ENCODE data around the gene NT5M. TPM values are rescaled to one million over a fixed set of nuclear protein-coding genes. Genes with fewer than 3 reads are reported as not detected.

The NT5M gene
- total RNA-seq, 1 experiment from 2014 or later: 10.8 TPM

- TF ChIP-seq TP53 (CRISPR knock-in tag; IDR thresholded peaks at IDR 0.05): no peak
- no peak for TF ChIP-seq ATF2 (CRISPR knock-in tag; IDR thresholded peaks at IDR 0.05; ENCODE audit: borderline replicate concordance, low read depth)
- TF ChIP-seq ZNF396 (CRISPR knock-in tag; IDR thresholded peaks at IDR 0.05; ENCODE audit: borderline replicate concordance): no peak
- TF ChIP-seq ZBTB21 (CRISPR knock-in tag; IDR thresholded peaks at IDR 0.05; ENCODE audit: borderline replicate concordance): no peak
- no peak for TF ChIP-seq FOXJ3 (CRISPR knock-in tag; IDR thresholded peaks at IDR 0.05; ENCODE audit: borderline replicate concordance)
- no peak for TF ChIP-seq MAX (CRISPR knock-in tag; IDR thresholded peaks at IDR 0.05)
- TF ChIP-seq ZNF416 (CRISPR knock-in tag; IDR thresholded peaks at IDR 0.05): no peak
- TF ChIP-seq KAT7 (CRISPR knock-in tag; IDR thresholded peaks at IDR 0.05; ENCODE audit: borderline replicate concordance): no peak
- no peak for TF ChIP-seq CDX4 (CRISPR knock-in tag; IDR thresholded peaks at IDR 0.05; ENCODE audit: borderline replicate concordance)
- TF ChIP-seq RORB (CRISPR knock-in tag; IDR thresholded peaks at IDR 0.05): no peak
- no peak for TF ChIP-seq ZNF121 (CRISPR knock-in tag; IDR thresholded peaks at IDR 0.05)
- no peak for TF ChIP-seq ESRRA (CRISPR knock-in tag; IDR thresholded peaks at IDR 0.05; ENCODE audit: borderline replicate concordance)
- no peak for TF ChIP-seq SMAD3 (CRISPR knock-in tag; IDR thresholded peaks at IDR 0.05; ENCODE audit: borderline replicate concordance)
- no peak for TF ChIP-seq CREB1 (CRISPR knock-in tag; IDR thresholded peaks at IDR 0.05)
- TF ChIP-seq OVOL2 (CRISPR knock-in tag; IDR thresholded peaks at IDR 0.05; ENCODE audit: borderline replicate concordance): no peak
- ChIA-PET CTCF (no interaction called here), POLR2A (no interaction called here)
- ATAC-seq (no peak), DNase-seq (ENCODE audit: low spot score) (no peak)
- Mint-ChIP-seq H3K9me3 (no peaks in the 10 kb centered on the region), H3K36me3 (no peaks in the 10 kb centered on the region; the same call in 1 of the 2 replicates), H3K27ac (no peak overlapping the region), H3K4me3 (no peak overlapping the region), H3K27me3 (ENCODE audit: low read depth) (no peaks in the 10 kb centered on the region), H3K4me1 (no peaks in the 10 kb centered on the region)
Measured at GRCh38 chr17:17324616-17325015, 21.4 kb downstream of the NT5M start.

GRCh38 chr17:17325228-17325627, 22.1 kb downstream of the NT5M start:
- H3K27me3 Mint-ChIP-seq (ENCODE audit: low read depth): no peaks in the 10 kb centered on the region
- ChIA-PET POLR2A (no interaction called here), CTCF (no interaction called here)

More at GRCh38 chr17:17325228-17325627, 22.1 kb downstream of the NT5M start:
- ATAC-seq (no peak), DNase-seq (ENCODE audit: low spot score) (no peak)
- H3K4me3 Mint-ChIP-seq: no peak overlapping the region
- no peaks in the 10 kb centered on the region for H3K9me3 Mint-ChIP-seq
- H3K36me3 Mint-ChIP-seq: no peaks in the 10 kb centered on the region; the same call in 1 of the 2 replicates
- TF ChIP-seq ATF2 (CRISPR knock-in tag; IDR thresholded peaks at IDR 0.05; ENCODE audit: borderline replicate concordance, low read depth): no peak
- no peak for TF ChIP-seq ZNF219 (CRISPR knock-in tag; IDR thresholded peaks at IDR 0.05; ENCODE audit: borderline replicate concordance)
- TF ChIP-seq ZNF263 (CRISPR knock-in tag; IDR thresholded peaks at IDR 0.05; ENCODE audit: low read depth): no peak
- TF ChIP-seq ERG (CRISPR knock-in tag; IDR thresholded peaks at IDR 0.05): no peak
- TF ChIP-seq RELA (CRISPR knock-in tag; IDR thresholded peaks at IDR 0.05; ENCODE audit: borderline replicate concordance): no peak
- TF ChIP-seq NR2C2 (CRISPR knock-in tag; IDR thresholded peaks at IDR 0.05): no peak
- TF ChIP-seq TEAD1 (CRISPR knock-in tag; IDR thresholded peaks at IDR 0.05): no peak
- TF ChIP-seq ATF3 (CRISPR knock-in tag; conservative IDR thresholded peaks at IDR 0.05): no peak
- no peak for TF ChIP-seq ZBTB21 (CRISPR knock-in tag; IDR thresholded peaks at IDR 0.05; ENCODE audit: borderline replicate concordance)
- TF ChIP-seq ATF1 (CRISPR knock-in tag; IDR thresholded peaks at IDR 0.05): no peak
- TF ChIP-seq SMAD3 (CRISPR knock-in tag; IDR thresholded peaks at IDR 0.05; ENCODE audit: borderline replicate concordance): no peak
- no peak for TF ChIP-seq MLX (CRISPR knock-in tag; IDR thresholded peaks at IDR 0.05)
- TF ChIP-seq NR1H2 (CRISPR knock-in tag; IDR thresholded peaks at IDR 0.05): no peak
- TF ChIP-seq ZMAT4 (CRISPR knock-in tag; IDR thresholded peaks at IDR 0.05): no peak
- no peak for TF ChIP-seq TEAD4 (CRISPR knock-in tag; IDR thresholded peaks at IDR 0.05)
- TF ChIP-seq GABPB1 (CRISPR knock-in tag; IDR thresholded peaks at IDR 0.05): no peak
- TF ChIP-seq NFYB (CRISPR knock-in tag; conservative IDR thresholded peaks at IDR 0.05; ENCODE audit: low read depth): no peak
- no peak for TF ChIP-seq EMX1 (CRISPR knock-in tag; IDR thresholded peaks at IDR 0.05)
- TF ChIP-seq OVOL2 (CRISPR knock-in tag; IDR thresholded peaks at IDR 0.05; ENCODE audit: borderline replicate concordance): no peak
- H3K4me1 Mint-ChIP-seq: no peaks in the 10 kb centered on the region
- H3K27ac Mint-ChIP-seq: no peak overlapping the region
